ENCODE results near the gene C17orf107. TPM values are rescaled to one million over a fixed set of nuclear protein-coding genes. Genes with fewer than 3 reads are reported as not detected.

The C17orf107 gene
- total and polyA plus RNA-seq, 12 donors: 0.42 to 4.2 (median 1.1) TPM

DNA sequence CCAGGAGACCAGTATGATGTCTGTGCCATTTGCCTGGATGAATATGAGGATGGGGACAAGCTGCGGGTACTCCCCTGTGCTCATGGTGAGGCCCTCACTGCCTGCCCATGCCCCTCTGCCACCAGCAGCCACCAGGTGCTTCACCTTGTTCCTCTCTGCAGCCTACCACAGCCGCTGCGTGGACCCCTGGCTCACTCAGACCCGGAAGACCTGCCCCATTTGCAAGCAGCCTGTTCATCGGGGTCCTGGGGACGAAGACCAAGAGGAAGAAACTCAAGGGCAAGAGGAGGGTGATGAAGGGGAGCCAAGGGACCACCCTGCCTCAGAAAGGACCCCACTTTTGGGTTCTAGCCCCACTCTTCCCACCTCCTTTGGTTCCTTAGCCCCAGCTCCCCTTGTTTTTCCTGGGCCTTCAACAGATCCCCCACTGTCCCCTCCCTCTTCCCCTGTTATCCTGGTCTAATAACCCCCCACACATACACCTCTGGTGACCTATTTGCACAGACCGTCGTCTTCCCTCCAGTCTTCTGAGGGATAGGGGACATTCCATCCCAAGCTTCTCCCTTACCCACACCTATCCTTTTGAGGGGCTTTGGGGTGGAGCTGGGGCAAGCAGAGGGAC is 45.3 kb downstream of the C17orf107 start:
- H3K4me3 ChIP-seq: no peak overlapping the region
- no peak for TF ChIP-seq CTCF (IDR thresholded peaks at IDR 0.05)
- TF ChIP-seq POLR2A (IDR thresholded peaks at IDR 0.05): no peak
- peak overlapping the region; percentile 19 to 75 (median 53) for H3K27ac ChIP-seq
- no peaks in the 10 kb centered on the region for H3K27me3 ChIP-seq
- H3K9me3 ChIP-seq (replicated peaks in 1 of 3): no peaks in the 10 kb centered on the region
- H3K36me3 ChIP-seq (replicated peaks in 1 of 2): peaks cover 0 to 49% of the 10 kb centered on the region in 2 donors
- no peak for DNase-seq
- intact Hi-C loops (cut with DNase I): no loop called here
- 33 to 61% (median 52%) methylated on average over 4 to 8 of the region's 8 CpGs for WGBS, 4 donors
- H3K4me1 ChIP-seq (replicated peaks in 1 of 2): peaks cover 28 to 46% of the 10 kb centered on the region in 2 donors

DNA sequence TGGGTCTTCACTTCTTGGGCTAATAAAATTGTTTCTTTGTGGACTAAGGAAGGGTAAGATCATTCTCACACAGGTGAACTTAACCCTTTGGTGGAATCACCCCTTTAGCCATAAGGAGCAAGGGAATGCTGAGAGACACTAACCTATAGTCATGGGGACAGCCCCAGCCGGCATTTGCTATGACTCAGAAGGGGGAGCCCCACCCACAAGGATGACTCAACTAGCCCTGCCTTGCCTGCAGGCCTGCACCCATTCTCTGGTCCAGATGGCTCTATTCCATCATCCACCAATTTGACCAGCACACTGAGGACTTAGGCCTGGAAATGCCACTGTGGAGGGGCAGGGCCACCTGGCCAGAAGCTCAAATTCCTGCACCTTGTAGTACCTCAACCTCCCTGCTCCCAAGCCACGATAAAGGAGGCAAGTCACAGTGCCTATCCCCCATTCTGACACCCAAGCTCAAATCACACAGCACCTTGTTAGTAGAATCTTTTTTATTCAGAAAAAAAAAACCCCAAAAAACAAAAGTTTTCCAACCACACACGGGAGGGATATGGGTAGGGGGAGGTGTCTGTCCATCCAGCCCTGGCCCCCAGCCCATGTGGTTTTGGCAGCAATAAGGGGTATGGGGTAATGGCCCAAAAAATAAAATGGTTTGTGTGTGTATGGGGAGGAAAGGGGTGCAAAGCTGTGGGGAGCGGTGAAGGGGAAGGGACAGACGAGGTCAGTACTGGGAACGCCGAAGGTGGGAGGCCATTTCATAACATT is 46.0 kb downstream of the C17orf107 start:
- Histone ChIP-seq H3K27ac (peak overlapping the region in 4 of 5 donors; percentile 42 to 75 (median 60)), H3K36me3 (replicated peaks in 1 of 2) (peaks cover 0 to 49% of the 10 kb centered on the region in 2 donors), H3K4me1 (replicated peaks in 1 of 2) (peaks cover 32 to 51% of the 10 kb centered on the region in 2 donors), H3K27me3 (no peaks in the 10 kb centered on the region), H3K4me3 (no peak overlapping the region), H3K9me3 (replicated peaks in 1 of 3) (no peaks in the 10 kb centered on the region)
- intact Hi-C loops (cut with DNase I): no loop called here
- TF ChIP-seq CTCF (IDR thresholded peaks at IDR 0.05) (no peak), POLR2A (IDR thresholded peaks at IDR 0.05) (peak in 1 of 2 donors; percentile 16)
- 25 to 37% (median 34%) methylated on average over 7 of the region's 7 CpGs for WGBS, 4 donors
- DNase-seq: peak; percentile 75 to 92 (median 88)

DNA sequence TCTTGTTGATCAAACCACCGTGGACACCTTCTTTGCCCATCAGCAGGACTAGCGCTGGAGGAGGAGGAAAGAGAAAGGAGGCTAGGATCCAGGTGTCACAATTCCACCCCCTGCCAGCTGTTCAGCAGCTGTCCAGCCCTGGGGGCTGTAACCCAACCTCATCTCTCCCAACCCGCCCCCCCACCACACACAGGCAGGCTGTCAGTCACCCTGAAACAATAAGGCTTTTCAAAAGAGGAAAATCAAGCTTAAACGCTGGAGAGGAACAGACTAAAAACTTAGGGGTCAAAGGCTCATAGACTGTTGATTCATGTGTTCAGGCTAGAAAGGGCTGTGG is 46.6 kb downstream of the C17orf107 start:
- Histone ChIP-seq H3K4me1 (replicated peaks in 1 of 2) (peaks cover 37 to 52% of the 10 kb centered on the region in 2 donors), H3K4me3 (peak overlapping the region in 1 of 4 donors; percentile 85), H3K27ac (peak overlapping the region in 3 of 5 donors; percentile 53 to 99 (median 75)), H3K36me3 (replicated peaks in 1 of 2) (peaks cover 0 to 49% of the 10 kb centered on the region in 2 donors), H3K9me3 (replicated peaks in 1 of 3) (no peaks in the 10 kb centered on the region), H3K27me3 (no peaks in the 10 kb centered on the region)
- no peak for DNase-seq
- TF ChIP-seq POLR2A (IDR thresholded peaks at IDR 0.05) (no peak), CTCF (IDR thresholded peaks at IDR 0.05) (no peak)
- 26 to 42% (median 38%) methylated on average over 4 of the region's 4 CpGs for WGBS, 4 donors
- intact Hi-C loops (cut with DNase I): no loop called here

DNA sequence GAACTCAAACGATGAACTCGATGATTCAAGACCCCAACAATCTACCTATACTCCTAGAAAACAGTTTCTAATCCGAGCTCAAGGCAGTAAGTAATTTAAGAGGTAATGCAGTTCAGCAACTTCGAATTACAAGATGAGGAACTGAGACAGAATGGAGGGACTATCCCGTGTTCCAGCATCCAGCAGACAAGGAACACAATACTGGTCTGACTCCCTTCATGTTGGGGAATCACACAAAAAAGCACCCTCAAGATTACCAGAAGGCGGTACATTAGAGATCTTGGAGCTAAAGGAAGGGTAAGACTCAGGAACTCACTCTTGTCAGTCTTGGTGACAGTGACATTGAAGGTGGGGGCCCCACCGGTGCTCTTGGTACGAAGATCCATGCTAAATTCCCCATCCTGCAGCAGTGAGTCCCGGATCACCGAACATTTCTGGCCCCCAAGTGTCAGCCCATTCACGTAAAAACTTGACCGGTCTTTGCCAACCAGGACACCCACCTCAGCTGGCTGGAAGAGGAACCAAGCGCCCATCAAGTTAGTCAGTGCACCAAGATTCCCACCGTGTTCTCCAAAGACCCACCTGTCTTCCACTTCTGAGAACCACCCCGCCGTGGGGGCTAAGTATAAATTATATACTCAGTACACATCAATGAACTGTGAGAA is 47.1 kb downstream of the C17orf107 start:
- 28 to 36% (median 29%) methylated on average over 12 to 16 of the region's 16 CpGs for WGBS, 4 donors
- peak in 1 of 7 donors; percentile 25 for DNase-seq
- intact Hi-C loops (cut with DNase I): no loop called here
- TF ChIP-seq POLR2A (IDR thresholded peaks at IDR 0.05) (no peak), CTCF (IDR thresholded peaks at IDR 0.05) (no peak)
- Histone ChIP-seq H3K4me3 (peak overlapping the region in 1 of 4 donors; percentile 85), H3K36me3 (replicated peaks in 1 of 2) (peaks cover 0 to 49% of the 10 kb centered on the region in 2 donors), H3K4me1 (replicated peaks in 1 of 2) (peaks cover 32 to 46% of the 10 kb centered on the region in 2 donors), H3K27me3 (no peaks in the 10 kb centered on the region), H3K27ac (peak overlapping the region in 3 of 5 donors; percentile 75 to 99 (median 92)), H3K9me3 (replicated peaks in 1 of 3) (no peaks in the 10 kb centered on the region)
